OCI-LY3 (cell line): Measurements from ENCODE around the gene CFAP298.

Experiments
- H2AFZ ChIP-seq: fragments of 200-600, 300-600 bp; shearing (Covaris generic); 2 replicates; pipeline ENCODE4 v1.6.0; 2014; ENCODE audit warnings: antibody characterized with exemption, low read depth, low read length
- H3K27ac ChIP-seq: fragments of 200-600, 300-600 bp; sonication (generic); 2 replicates; pipeline ENCODE4 v1.5.1; 2014; ENCODE audit warnings: mild to moderate bottlenecking, low read length, moderate library complexity, mixed read lengths
- H3K27me3 ChIP-seq: fragments of 200-600, 300-600 bp; sonication (generic); 2 replicates; pipeline ENCODE4 v1.6.1; 2014; ENCODE audit warnings: low read depth, low read length, mixed read lengths
- H3K36me3 ChIP-seq: fragments of 200-600, 300-600 bp; sonication (generic); replicated peaks from 2 replicates; pipeline ENCODE3; 2014; ENCODE audit warnings: low read depth, low read length, mixed read lengths
- H3K4me1 ChIP-seq: fragments of 300-600, 200-600 bp; sonication (generic); 2 replicates; pipeline ENCODE4 v1.6.1; 2014; ENCODE audit warnings: low read length, mixed read lengths
- H3K4me2 ChIP-seq: fragments of 200-600, 300-600 bp; sonication (generic); 2 replicates; pipeline ENCODE4 v1.6.1; 2014; ENCODE audit warnings: low read length, mixed read lengths
- H3K4me3 ChIP-seq: fragments of 300-600, 200-600 bp; sonication (generic); 2 replicates; pipeline ENCODE4 v1.5.1; 2014; ENCODE audit warnings: antibody characterized with exemption, mild to moderate bottlenecking, low read length, moderate library complexity
- H3K79me2 ChIP-seq: fragments of 300-600, 200-600 bp; shearing (Covaris generic); 2 replicates; pipeline ENCODE4 v1.6.1; 2014; ENCODE audit warnings: mild to moderate bottlenecking, low read length, mixed read lengths
- H3K9ac ChIP-seq: fragments of 300-600, 200-600 bp; shearing (Covaris generic); 2 replicates; pipeline ENCODE4 v1.6.0; 2014; ENCODE audit warnings: mild to moderate bottlenecking, low read length, moderate library complexity
- H3K9me3 ChIP-seq: fragments of 200-600, 300-600 bp; shearing (Covaris generic); 2 replicates; pipeline ENCODE4 v1.6.1; 2014; ENCODE audit warnings: low read length, mixed read lengths; ENCODE audit not compliant: insufficient read depth
- H4K20me1 ChIP-seq: fragments of 200-600, 300-600 bp; sonication (generic); 2 replicates; pipeline ENCODE4 v1.6.1; 2016; ENCODE audit warnings: low read length, mixed read lengths; ENCODE audit not compliant: insufficient read depth
- EZH2phosphoT487 ChIP-seq: fragments of 200-600 bp; shearing (Covaris generic); IDR thresholded peaks from 2 replicates; pipeline ENCODE4 v1.6.1; 2018; ENCODE audit warnings: antibody characterized with exemption, mixed run types, low read depth
- TF ChIP-seq, protein P1 (sequence below): fragments of 200-600, 300-600 bp; sonication (generic); IDR thresholded peaks from 2 replicates; pipeline ENCODE4 v1.5.1; 2014; ENCODE audit warnings: antibody characterized with exemption, low read length, low read depth

CFAP298 gene

DNA sequence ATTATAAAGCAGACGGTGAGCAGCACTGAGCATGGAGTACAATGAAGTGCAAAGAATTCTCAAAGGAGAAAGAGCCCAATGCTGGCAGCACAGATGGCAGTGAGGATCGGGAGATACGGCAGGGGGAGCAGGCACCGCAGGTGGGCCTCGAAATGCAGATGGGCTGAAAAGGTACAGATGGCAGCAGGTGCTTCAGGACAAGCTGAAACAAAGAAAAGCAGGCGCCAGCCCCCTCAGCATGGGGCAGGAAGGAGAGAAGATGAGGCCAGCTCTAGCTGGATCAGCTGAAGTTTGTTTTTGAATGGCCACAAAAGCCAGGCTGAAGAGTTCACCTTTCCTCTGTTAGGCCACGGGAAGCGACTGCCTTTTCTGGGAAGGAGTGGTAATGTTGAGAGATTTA is 7.7 kb downstream of the CFAP298 start:
- Histone ChIP-seq H3K36me3 (peaks cover 21% of the 10 kb centered on the region), H3K9me3 (no peaks in the 10 kb centered on the region), H4K20me1 (no peaks in the 10 kb centered on the region), H3K27me3 (no peaks in the 10 kb centered on the region), H3K9ac (no peak overlapping the region), H3K4me3 (no peak overlapping the region), H3K27ac (no peak overlapping the region), H3K4me1 (no peaks in the 10 kb centered on the region), H3K79me2 (no peaks in the 10 kb centered on the region), H2AFZ (no peak overlapping the region), H3K4me2 (no peak overlapping the region)
- TF ChIP-seq EZH2phosphoT487, result no peak
- TF ChIP-seq, protein P1, sequence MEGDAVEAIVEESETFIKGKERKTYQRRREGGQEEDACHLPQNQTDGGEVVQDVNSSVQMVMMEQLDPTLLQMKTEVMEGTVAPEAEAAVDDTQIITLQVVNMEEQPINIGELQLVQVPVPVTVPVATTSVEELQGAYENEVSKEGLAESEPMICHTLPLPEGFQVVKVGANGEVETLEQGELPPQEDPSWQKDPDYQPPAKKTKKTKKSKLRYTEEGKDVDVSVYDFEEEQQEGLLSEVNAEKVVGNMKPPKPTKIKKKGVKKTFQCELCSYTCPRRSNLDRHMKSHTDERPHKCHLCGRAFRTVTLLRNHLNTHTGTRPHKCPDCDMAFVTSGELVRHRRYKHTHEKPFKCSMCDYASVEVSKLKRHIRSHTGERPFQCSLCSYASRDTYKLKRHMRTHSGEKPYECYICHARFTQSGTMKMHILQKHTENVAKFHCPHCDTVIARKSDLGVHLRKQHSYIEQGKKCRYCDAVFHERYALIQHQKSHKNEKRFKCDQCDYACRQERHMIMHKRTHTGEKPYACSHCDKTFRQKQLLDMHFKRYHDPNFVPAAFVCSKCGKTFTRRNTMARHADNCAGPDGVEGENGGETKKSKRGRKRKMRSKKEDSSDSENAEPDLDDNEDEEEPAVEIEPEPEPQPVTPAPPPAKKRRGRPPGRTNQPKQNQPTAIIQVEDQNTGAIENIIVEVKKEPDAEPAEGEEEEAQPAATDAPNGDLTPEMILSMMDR, result no peak

DNA sequence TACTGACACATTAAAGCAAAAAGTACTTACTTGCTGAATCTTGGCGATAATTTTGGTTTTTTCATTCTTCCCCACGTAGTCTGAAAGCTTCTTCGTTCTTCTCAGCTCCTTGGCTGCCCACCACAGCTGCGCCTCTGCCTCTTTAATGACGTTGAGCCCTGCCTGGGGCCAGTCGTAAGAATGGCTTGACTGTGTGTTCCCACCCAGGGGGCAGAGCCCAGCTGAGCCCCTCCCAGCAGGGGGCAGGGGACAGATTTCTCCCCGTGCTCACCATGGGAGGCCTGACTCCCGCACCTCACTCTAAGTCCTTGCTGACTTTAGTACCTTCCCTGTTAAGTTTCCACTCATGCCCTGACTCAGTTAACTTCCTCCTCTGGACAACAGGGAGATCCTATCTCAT is 9.0 kb downstream of the CFAP298 start:
- Histone ChIP-seq H3K27me3 (no peaks in the 10 kb centered on the region), H3K27ac (no peak overlapping the region), H3K4me1 (no peaks in the 10 kb centered on the region), H3K9me3 (no peaks in the 10 kb centered on the region), H4K20me1 (no peaks in the 10 kb centered on the region), H3K4me3 (no peak overlapping the region), H3K79me2 (no peaks in the 10 kb centered on the region), H3K4me2 (no peak overlapping the region), H3K9ac (no peak overlapping the region), H2AFZ (no peak overlapping the region), H3K36me3 (peaks cover 19% of the 10 kb centered on the region)
- TF ChIP-seq, protein P1, result no peak
- TF ChIP-seq EZH2phosphoT487, result no peak

DNA sequence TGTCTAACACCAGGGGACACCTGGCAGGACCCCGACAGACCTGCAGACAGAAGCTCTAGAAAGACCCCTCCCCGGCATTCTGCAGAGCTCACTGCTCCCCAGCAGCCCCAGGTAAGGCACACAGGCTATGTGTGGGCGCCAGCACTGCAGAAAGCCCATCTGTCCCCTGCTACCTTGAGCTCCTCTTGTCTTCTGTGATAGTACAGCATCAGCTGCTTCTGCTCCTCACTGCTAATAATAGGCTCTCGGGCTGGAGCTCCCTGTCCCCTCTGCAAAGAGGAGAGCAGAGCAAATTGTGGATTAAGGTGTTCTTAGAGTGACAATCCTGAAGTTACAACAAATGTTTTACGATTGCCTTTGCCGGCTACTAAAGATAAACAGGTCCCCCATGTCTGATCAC is 10.1 kb downstream of the CFAP298 start:
- Histone ChIP-seq H3K27me3 (no peaks in the 10 kb centered on the region), H3K4me3 (no peak overlapping the region), H3K9me3 (no peaks in the 10 kb centered on the region), H3K36me3 (peaks cover 19% of the 10 kb centered on the region), H3K27ac (no peak overlapping the region), H3K79me2 (no peaks in the 10 kb centered on the region), H4K20me1 (no peaks in the 10 kb centered on the region), H3K4me1 (no peaks in the 10 kb centered on the region), H2AFZ (no peak overlapping the region), H3K4me2 (no peak overlapping the region), H3K9ac (no peak overlapping the region)
- no peak for TF ChIP-seq EZH2phosphoT487
- TF ChIP-seq, protein P1, result no peak

DNA sequence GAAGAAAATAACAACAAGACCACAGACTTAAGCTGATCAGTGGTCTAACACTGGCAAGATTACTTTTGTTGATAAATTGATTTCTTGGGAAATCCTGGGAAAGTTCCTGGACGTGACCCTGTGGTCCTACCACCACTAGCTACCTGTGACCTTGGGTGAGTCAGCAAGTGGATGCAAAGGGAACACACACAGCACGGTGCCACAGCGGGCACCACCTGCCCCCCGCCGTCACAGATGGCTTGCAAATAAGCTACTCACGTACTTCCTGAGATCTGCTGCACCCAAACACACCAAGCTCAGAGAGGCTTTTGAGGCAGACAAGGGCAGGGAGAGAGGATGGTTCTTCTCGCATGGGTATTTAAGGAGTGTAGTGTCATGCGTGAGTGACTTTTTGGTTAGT is 12.7 kb downstream of the CFAP298 start:
- Histone ChIP-seq H3K9ac (no peak overlapping the region), H3K4me1 (no peaks in the 10 kb centered on the region), H3K4me3 (no peak overlapping the region), H3K79me2 (no peaks in the 10 kb centered on the region), H3K4me2 (no peak overlapping the region), H4K20me1 (no peaks in the 10 kb centered on the region), H3K9me3 (no peaks in the 10 kb centered on the region), H3K27ac (no peak overlapping the region), H2AFZ (no peak overlapping the region), H3K27me3 (no peaks in the 10 kb centered on the region), H3K36me3 (peaks cover 10% of the 10 kb centered on the region)
- TF ChIP-seq, protein P1, result no peak
- no peak for TF ChIP-seq EZH2phosphoT487
